H1 (cell line): ENCODE data around the gene VASP. TPM values are rescaled to one million over a fixed set of nuclear protein-coding genes. Genes with fewer than 3 reads are reported as not detected.

Experiments
- CTCF ChIA-PET: fragments of 300-600 bp; sonication (Branson Sonifier 250); formaldehyde crosslinking; loops from one replicate; lab custom pipeline; 2021; ENCODE audit not compliant: partially characterized antibody; lab: Charles Lee
- POLR2A ChIA-PET: fragments of 300-600 bp; sonication (Branson Sonifier 250); formaldehyde crosslinking; loops from one replicate; lab custom pipeline; 2021; ENCODE audit warnings: inconsistent platforms; ENCODE audit not compliant: partially characterized antibody; lab: Charles Lee
- DNase-seq, 2 experiments: peaks; one replicate each; pipeline versions ENCODE4 v3.0.0 to v3.0.0-alpha.2; 2010 to 2022; ENCODE audit warnings: low spot score in 2 of 2, low read depth in 1 of 2, mixed read lengths in 1 of 2
- FAIRE-seq: peaks from 2 replicates; lab custom pipeline; 2011; peaks lifted over from hg19 to GRCh38; lab: Jason Lieb, UNC
- H2AFZ ChIP-seq: 2 replicates; pipeline ENCODE4 v1.8.1; 2012; ENCODE audit warnings: low read length, inconsistent platforms
- H2AK5ac ChIP-seq: 2 replicates; pipeline ENCODE4 v1.6.1; 2013; ENCODE audit warnings: low read depth, low read length
- H2BK120ac ChIP-seq: replicated peaks from 2 replicates; pipeline ENCODE3; 2013; ENCODE audit warnings: low read depth, low read length, inconsistent platforms
- H2BK12ac ChIP-seq: 2 replicates; pipeline ENCODE4 v1.6.1; 2013; ENCODE audit warnings: low read depth, low read length
- H2BK15ac ChIP-seq: 2 replicates; pipeline ENCODE4 v1.6.1; 2013; ENCODE audit warnings: low read length
- H2BK20ac ChIP-seq: 2 replicates; pipeline ENCODE4 v1.6.1; 2013; ENCODE audit warnings: low read length
- H2BK5ac ChIP-seq: 2 replicates; pipeline ENCODE4 v1.6.1; 2013; ENCODE audit warnings: low read depth, low read length
- H3K14ac ChIP-seq: 2 replicates; pipeline ENCODE4 v1.6.1; 2013; ENCODE audit warnings: inconsistent platforms; ENCODE audit not compliant: insufficient read length
- H3K18ac ChIP-seq: 2 replicates; pipeline ENCODE4 v1.6.1; 2013; ENCODE audit warnings: low read length; ENCODE audit errors: extremely low read depth
- H3K23ac ChIP-seq: 2 replicates; pipeline ENCODE4 v1.6.1; 2013; ENCODE audit warnings: inconsistent platforms; ENCODE audit not compliant: insufficient read length
- H3K23me2 ChIP-seq: 2 replicates; pipeline ENCODE4 v1.6.1; 2013; ENCODE audit warnings: low read depth, low read length
- H3K27ac ChIP-seq: 2 replicates; pipeline ENCODE4 v1.6.1; 2011; ENCODE audit warnings: low read depth, low read length, inconsistent platforms
- H3K27me3 ChIP-seq, 4 experiments: replicated peaks in 1 of 4; 1 replicate in 1 of 4; 2 replicates in 3 of 4; pipeline versions ENCODE4 v1.6.1 to v1.8.1; 2011 to 2013; ENCODE audit warnings: low read length in 3 of 4, mild to moderate bottlenecking in 3 of 4, inconsistent platforms in 2 of 4, mixed read lengths in 2 of 4, moderate library complexity in 1 of 4; ENCODE audit not compliant: control insufficient read depth in 3 of 4, insufficient read depth in 3 of 4; ENCODE audit errors: extremely low read depth in 1 of 4
- H3K36me3 ChIP-seq, 4 experiments: 2 replicates each; pipeline versions ENCODE4 v1.6.1 to v1.8.1; 2011 to 2013; ENCODE audit warnings: mild to moderate bottlenecking in 4 of 4, low read length in 3 of 4, moderate library complexity in 2 of 4, control low read depth in 1 of 4, inconsistent platforms in 1 of 4; ENCODE audit not compliant: insufficient read depth in 4 of 4, control insufficient read depth in 2 of 4
- H3K4ac ChIP-seq: replicated peaks from 2 replicates; pipeline ENCODE3; 2013; ENCODE audit warnings: low read length, low read depth, mixed read lengths, inconsistent platforms; ENCODE audit not compliant: insufficient read length
- H3K4me1 ChIP-seq, 4 experiments: replicated peaks in 1 of 4; 1 replicate in 1 of 4; 2 replicates in 3 of 4; pipeline versions ENCODE4 v1.6.1 to v1.8.1; 2011 to 2013; ENCODE audit warnings: low read length in 3 of 4, inconsistent platforms in 2 of 4, mixed read lengths in 1 of 4; ENCODE audit not compliant: insufficient read depth in 4 of 4, control insufficient read depth in 3 of 4
- H3K4me2 ChIP-seq, 2 experiments: 2 replicates each; pipeline versions ENCODE4 v1.6.1 to v1.8.1; 2011 to 2013; ENCODE audit warnings: low read depth in 2 of 2, low read length in 2 of 2, control low read depth in 1 of 2, inconsistent platforms in 1 of 2, mild to moderate bottlenecking in 1 of 2; ENCODE audit not compliant: insufficient read depth in 1 of 2
- H3K4me3 ChIP-seq, 4 experiments: fragments of 200-600, 300-600 bp in 1 of 4; sonication (generic), shearing (Covaris generic), sonication (Bioruptor Twin) in 1 of 4; 2 replicates each; pipeline versions ENCODE4 v1.5.1 to v1.8.1; 2011 to 2016; ENCODE audit warnings: low read length in 4 of 4, low read depth in 3 of 4, control low read depth in 2 of 4, inconsistent platforms in 2 of 4, mild to moderate bottlenecking in 2 of 4, mixed read lengths in 1 of 4, moderate library complexity in 1 of 4; ENCODE audit not compliant: insufficient read depth in 2 of 4; ENCODE audit errors: extremely low read depth in 1 of 4
- H3K56ac ChIP-seq: replicated peaks from 2 replicates; pipeline ENCODE3; 2013; ENCODE audit warnings: low read depth, mild to moderate bottlenecking, mixed read lengths, low read length, inconsistent platforms; ENCODE audit not compliant: insufficient read length
- H3K79me1 ChIP-seq: 2 replicates; pipeline ENCODE4 v1.6.1; 2013; ENCODE audit warnings: low read depth, low read length, control low read depth
- H3K79me2 ChIP-seq, 2 experiments: 2 replicates each; pipeline versions ENCODE4 v1.6.1 to v1.8.1; 2012 to 2013; ENCODE audit warnings: low read length in 2 of 2, mild to moderate bottlenecking in 2 of 2, inconsistent platforms in 1 of 2; ENCODE audit not compliant: insufficient read depth in 2 of 2, control insufficient read depth in 1 of 2
- H3K9ac ChIP-seq, 4 experiments: replicated peaks in 1 of 4; 1 replicate in 1 of 4; 2 replicates in 3 of 4; pipeline versions ENCODE4 v1.6.1 to v1.8.1; 2011 to 2013; ENCODE audit warnings: low read depth in 3 of 4, low read length in 3 of 4, control low read depth in 2 of 4, mild to moderate bottlenecking in 2 of 4, moderate library complexity in 2 of 4, inconsistent platforms in 1 of 4; ENCODE audit errors: extremely low read depth in 1 of 4
- H3K9me3 ChIP-seq, 2 experiments: 2 replicates each; pipeline versions ENCODE4 v1.6.1 to v1.8.1; 2012 to 2013; ENCODE audit warnings: mild to moderate bottlenecking in 2 of 2, moderate library complexity in 2 of 2, control low read depth in 1 of 2, inconsistent platforms in 1 of 2, low read depth in 1 of 2, low read length in 1 of 2, mixed read lengths in 1 of 2; ENCODE audit not compliant: insufficient read depth in 2 of 2
- H4K20me1 ChIP-seq, 2 experiments: replicated peaks in 1 of 2; 2 replicates each; pipeline versions ENCODE3 to v1.8.1; 2011 to 2013; ENCODE audit warnings: inconsistent platforms in 2 of 2, low read length in 2 of 2, mild to moderate bottlenecking in 1 of 2; ENCODE audit not compliant: insufficient read depth in 2 of 2, control insufficient read depth in 1 of 2
- H4K5ac ChIP-seq: 2 replicates; pipeline ENCODE4 v1.6.1; 2013; ENCODE audit warnings: low read length, low read depth, mixed read lengths, inconsistent platforms; ENCODE audit not compliant: insufficient read length
- H4K8ac ChIP-seq: 2 replicates; pipeline ENCODE4 v1.8.0; 2013; ENCODE audit warnings: mild to moderate bottlenecking, moderate library complexity, low read length, inconsistent platforms; ENCODE audit not compliant: insufficient read depth; ENCODE audit errors: extremely low read depth
- H4K91ac ChIP-seq: replicated peaks from 2 replicates; pipeline ENCODE3; 2013; ENCODE audit warnings: low read length, mixed read lengths, inconsistent platforms; ENCODE audit not compliant: insufficient read length
- EGR1 ChIP-seq: IDR thresholded peaks from 2 replicates; pipeline ENCODE4 v1.6.1; 2011; ENCODE audit warnings: low read depth, low read length, borderline replicate concordance
- FOSL1 ChIP-seq: IDR thresholded peaks from 2 replicates; pipeline ENCODE4 v1.6.1; 2011; ENCODE audit warnings: mild to moderate bottlenecking, low read depth, low read length, moderate library complexity; ENCODE audit not compliant: insufficient read depth
- GABPA ChIP-seq: IDR thresholded peaks from 2 replicates; pipeline ENCODE4 v1.6.1; 2011; ENCODE audit warnings: mild to moderate bottlenecking, low read length, moderate library complexity, borderline replicate concordance; ENCODE audit not compliant: insufficient read depth
- HDAC6 ChIP-seq: IDR thresholded peaks from one replicate; pipeline ENCODE4 v1.7.1; 2012; ENCODE audit warnings: low read depth, mild to moderate bottlenecking, inconsistent platforms, low read length, moderate library complexity
- KDM5A ChIP-seq: fragments of 200-600 bp; IDR thresholded peaks from 2 replicates; pipeline ENCODE4 v1.7.1; 2012; ENCODE audit warnings: mild to moderate bottlenecking, low read length, inconsistent platforms, mixed read lengths
- RFX5 ChIP-seq: IDR thresholded peaks from 2 replicates; pipeline ENCODE4 v1.6.1; 2011; ENCODE audit warnings: low read depth, low read length, improper control_type of control experiment, borderline replicate concordance
- SAP30 ChIP-seq: fragments of 300-600 bp; sonication (generic); IDR thresholded peaks from 2 replicates; pipeline ENCODE4 v1.7.1; 2012; ENCODE audit warnings: low read length, moderate library complexity, mild to moderate bottlenecking, inconsistent platforms; ENCODE audit not compliant: insufficient read depth, insufficient replicate concordance
- TCF12 ChIP-seq: IDR thresholded peaks from 2 replicates; pipeline ENCODE4 v1.6.1; 2011; ENCODE audit warnings: low read depth, mild to moderate bottlenecking, low read length
- ZNF274 ChIP-seq: IDR thresholded peaks from 2 replicates; pipeline ENCODE4 v1.7.0; 2012; ENCODE audit warnings: low read length, borderline replicate concordance; ENCODE audit errors: extremely low read depth
- WGBS, 2 experiments: shearing (Covaris generic) in 1 of 2; methylation state at CpG; one replicate each; pipeline versions ENCODE4 v1.1.6 to v1.1.7; 2013 to 2015; ENCODE audit warnings: low lambda C conversion rate in 2 of 2, mixed read lengths in 2 of 2, inconsistent platforms in 1 of 2, low coverage in 1 of 2, missing lambda C conversion rate in 1 of 2; ENCODE audit not compliant: insufficient replicate concordance in 2 of 2, insufficient coverage in 1 of 2, insufficient read length in 1 of 2; ENCODE audit errors: extremely low coverage in 1 of 2, missing lambda C conversion rate in 1 of 2; 5-methylcytosine and 5-hydroxymethylcytosine counted together
- polyA plus RNA-seq, 7 experiments: library from polyadenylated mRNA; depleted of rRNA in 3 of 7; stranded (reverse) in 5 of 7; unstranded in 2 of 7; fragments of >200 nt in 5 of 7; fragments of 200-250 nt in 2 of 7; gene quantifications; 1 replicate in 5 of 7; 2 replicates in 1 of 7; 4 replicates in 1 of 7; pipeline versions ENCODE4 v1.2.1 to v1.2.3, GENCODE V29; 2011 to 2013; ENCODE audit warnings: missing spikeins in 2 of 7, mixed read lengths in 2 of 7
- total RNA-seq: library from RNA; stranded (reverse); fragmentation: NEBNext Ultra II Directional; extraction: Animal tissue kit (Norgen Biotek cat#: 25700); gene quantifications from 2 replicates; pipeline ENCODE4 v1.2.1, GENCODE V29; 2021
- TF ChIP-seq, protein P1 (sequence below): IDR thresholded peaks from 2 replicates; pipeline ENCODE4 v1.6.1; 2012; ENCODE audit warnings: low read length, inconsistent platforms
- TF ChIP-seq, protein P2 (sequence below): IDR thresholded peaks from 2 replicates; pipeline ENCODE4 v1.6.1; 2011; ENCODE audit warnings: low read length, improper control_type of control experiment

Gene VASP
- total and polyA plus RNA-seq, 2 of the 8 experiments (the other 6 are each of a cell fraction or from before 2014, with no cell fraction given) = 89.7 to 135 TPM

DNA sequence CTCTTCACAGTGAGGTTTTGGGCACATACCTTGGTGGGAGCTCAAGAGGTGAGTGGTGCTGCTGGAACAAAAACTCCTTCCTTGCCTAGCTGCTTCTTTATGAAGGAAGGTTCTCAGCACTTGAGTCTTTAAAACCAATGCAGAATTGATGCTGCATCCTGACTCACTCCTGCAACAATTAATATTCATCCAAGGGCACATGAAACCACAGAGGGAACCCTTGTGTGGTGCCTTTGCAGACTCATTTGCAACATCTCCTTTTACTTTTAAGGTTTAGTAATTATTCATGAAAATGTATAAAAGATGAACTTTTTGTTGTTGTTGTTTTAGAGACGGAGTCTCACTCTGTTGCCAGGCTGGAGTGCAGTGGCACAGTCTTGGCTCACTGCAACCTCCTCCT is 47.2 kb downstream of the VASP start:
- no peak overlapping the region for H4K8ac ChIP-seq
- H3K23ac ChIP-seq = no peak overlapping the region
- WGBS, 2 experiments = 89% methylated on average over 1 of the region's 1 CpG; no CpG with 5 or more reads in 1 of the 2 experiments
- no peak overlapping the region for H2AFZ ChIP-seq
- no peaks in the 10 kb centered on the region for H3K36me3 ChIP-seq
- ChIA-PET CTCF (interaction anchor here (0.6 to 7.7 kb wide), 13 partner anchors 14 to 219 kb away, joined by 3 to 79 read pairs (median 4); partner anchors contain the start of gene PPM1N), POLR2A (interaction anchor here (0.9 to 2.6 kb wide), 7 partner anchors 23 to 163 kb away, joined by 3 to 11 read pairs (median 4); no protein-coding TSS in a partner anchor)
- no peaks in the 10 kb centered on the region for H3K27me3 ChIP-seq
- peaks cover 0 to 8% (median 5%) of the 10 kb centered on the region in 4 experiments; a peak in 6 of 7 replicates for H3K4me1 ChIP-seq
- peak overlapping the region; percentile 15; the same call in 1 of the 2 replicates for H2BK20ac ChIP-seq
- H3K4me2 ChIP-seq = peak overlapping the region in 1 of 2 experiments; percentile 61; a peak in 1 of 4 replicates
- no peaks in the 10 kb centered on the region for H3K79me2 ChIP-seq
- H3K4ac ChIP-seq = no peak overlapping the region
- no peaks in the 10 kb centered on the region for H3K23me2 ChIP-seq
- H4K91ac ChIP-seq = no peak overlapping the region
- no peaks in the 10 kb centered on the region for H3K79me1 ChIP-seq
- no peak overlapping the region for H3K9ac ChIP-seq
- H2BK5ac ChIP-seq = no peak overlapping the region
- H3K14ac ChIP-seq = no peak overlapping the region
- no peaks in the 10 kb centered on the region for H3K9me3 ChIP-seq
- H2BK120ac ChIP-seq = no peak overlapping the region
- H4K20me1 ChIP-seq = peaks cover 0 to 3% of the 10 kb centered on the region in 2 experiments
- no peak overlapping the region for H2AK5ac ChIP-seq
- no peak overlapping the region for H3K56ac ChIP-seq
- no peak overlapping the region for H3K4me3 ChIP-seq
- H2BK12ac ChIP-seq = no peak overlapping the region
- H2BK15ac ChIP-seq = no peak overlapping the region
- FAIRE-seq = no peak
- H4K5ac ChIP-seq = no peak overlapping the region
- no peak for DNase-seq
- no peak overlapping the region for H3K18ac ChIP-seq
- no peak overlapping the region for H3K27ac ChIP-seq
- TF ChIP-seq HDAC6 (no peak), TCF12 (no peak), ZNF274 (no peak), KDM5A (no peak), EGR1 (no peak), FOSL1 (no peak), SAP30 (no peak), RFX5 (no peak), GABPA (no peak)
- TF ChIP-seq, protein P1, sequence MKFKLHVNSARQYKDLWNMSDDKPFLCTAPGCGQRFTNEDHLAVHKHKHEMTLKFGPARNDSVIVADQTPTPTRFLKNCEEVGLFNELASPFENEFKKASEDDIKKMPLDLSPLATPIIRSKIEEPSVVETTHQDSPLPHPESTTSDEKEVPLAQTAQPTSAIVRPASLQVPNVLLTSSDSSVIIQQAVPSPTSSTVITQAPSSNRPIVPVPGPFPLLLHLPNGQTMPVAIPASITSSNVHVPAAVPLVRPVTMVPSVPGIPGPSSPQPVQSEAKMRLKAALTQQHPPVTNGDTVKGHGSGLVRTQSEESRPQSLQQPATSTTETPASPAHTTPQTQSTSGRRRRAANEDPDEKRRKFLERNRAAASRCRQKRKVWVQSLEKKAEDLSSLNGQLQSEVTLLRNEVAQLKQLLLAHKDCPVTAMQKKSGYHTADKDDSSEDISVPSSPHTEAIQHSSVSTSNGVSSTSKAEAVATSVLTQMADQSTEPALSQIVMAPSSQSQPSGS = no peak
- TF ChIP-seq, protein P2, sequence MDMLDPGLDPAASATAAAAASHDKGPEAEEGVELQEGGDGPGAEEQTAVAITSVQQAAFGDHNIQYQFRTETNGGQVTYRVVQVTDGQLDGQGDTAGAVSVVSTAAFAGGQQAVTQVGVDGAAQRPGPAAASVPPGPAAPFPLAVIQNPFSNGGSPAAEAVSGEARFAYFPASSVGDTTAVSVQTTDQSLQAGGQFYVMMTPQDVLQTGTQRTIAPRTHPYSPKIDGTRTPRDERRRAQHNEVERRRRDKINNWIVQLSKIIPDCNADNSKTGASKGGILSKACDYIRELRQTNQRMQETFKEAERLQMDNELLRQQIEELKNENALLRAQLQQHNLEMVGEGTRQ = no peak
